Measurements from ENCODE around the gene RELT.

DNA sequence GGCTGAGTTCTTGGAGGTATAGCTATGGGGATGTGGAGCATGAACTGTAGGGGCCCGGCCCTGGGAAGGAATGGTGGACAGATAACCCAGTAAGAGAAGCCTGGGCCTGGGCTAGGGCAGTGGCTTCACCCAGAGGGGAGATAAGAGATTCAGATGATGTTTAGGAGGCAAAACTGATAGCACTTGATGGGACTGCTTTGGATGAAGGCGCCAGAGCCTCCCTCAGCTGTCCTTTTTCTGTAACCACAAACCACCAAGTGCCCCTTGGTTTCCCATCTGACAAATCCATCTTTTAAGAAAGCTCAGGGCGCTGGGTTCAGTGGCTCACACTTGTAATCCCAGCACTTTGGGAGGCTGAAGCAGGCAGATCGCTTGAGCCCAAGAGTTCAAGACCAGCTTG lies 23.4 kb downstream of the RELT start:
- TF ChIP-seq, protein P1, sequence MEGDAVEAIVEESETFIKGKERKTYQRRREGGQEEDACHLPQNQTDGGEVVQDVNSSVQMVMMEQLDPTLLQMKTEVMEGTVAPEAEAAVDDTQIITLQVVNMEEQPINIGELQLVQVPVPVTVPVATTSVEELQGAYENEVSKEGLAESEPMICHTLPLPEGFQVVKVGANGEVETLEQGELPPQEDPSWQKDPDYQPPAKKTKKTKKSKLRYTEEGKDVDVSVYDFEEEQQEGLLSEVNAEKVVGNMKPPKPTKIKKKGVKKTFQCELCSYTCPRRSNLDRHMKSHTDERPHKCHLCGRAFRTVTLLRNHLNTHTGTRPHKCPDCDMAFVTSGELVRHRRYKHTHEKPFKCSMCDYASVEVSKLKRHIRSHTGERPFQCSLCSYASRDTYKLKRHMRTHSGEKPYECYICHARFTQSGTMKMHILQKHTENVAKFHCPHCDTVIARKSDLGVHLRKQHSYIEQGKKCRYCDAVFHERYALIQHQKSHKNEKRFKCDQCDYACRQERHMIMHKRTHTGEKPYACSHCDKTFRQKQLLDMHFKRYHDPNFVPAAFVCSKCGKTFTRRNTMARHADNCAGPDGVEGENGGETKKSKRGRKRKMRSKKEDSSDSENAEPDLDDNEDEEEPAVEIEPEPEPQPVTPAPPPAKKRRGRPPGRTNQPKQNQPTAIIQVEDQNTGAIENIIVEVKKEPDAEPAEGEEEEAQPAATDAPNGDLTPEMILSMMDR (IDR thresholded peaks at IDR 0.05; ENCODE audit: low read length), result no peak
- no peak for TF ChIP-seq EZH2 (IDR thresholded peaks at IDR 0.05; ENCODE audit: borderline replicate concordance, low read length)
